Measurements from ENCODE around the gene BMPER. TPM values are rescaled to one million over a fixed set of nuclear protein-coding genes. Genes with fewer than 3 reads are reported as not detected.

Gene BMPER
- total RNA-seq (2014; rRNA removed; shearing (Covaris generic)) = 1.5 and 2.3 TPM in 2 replicates

GRCh38 chr7:33905389-33906032, at the start of gene BMPER:
TSS of gene BMPER (plus strand) at chr7:33905539. CDS start at chr7:33905614, 75 bp downstream.
- DNase-seq (ENCODE audit: low read depth) = peak; percentile 58

GRCh38 chr7:33861947-33862346, 43.4 kb upstream of the BMPER start:
- DNase-seq (ENCODE audit: low read depth) = no peak

GRCh38 chr7:33862946-33863814, 42.2 kb upstream of the BMPER start:
- no peak for DNase-seq (ENCODE audit: low read depth)

DNA sequence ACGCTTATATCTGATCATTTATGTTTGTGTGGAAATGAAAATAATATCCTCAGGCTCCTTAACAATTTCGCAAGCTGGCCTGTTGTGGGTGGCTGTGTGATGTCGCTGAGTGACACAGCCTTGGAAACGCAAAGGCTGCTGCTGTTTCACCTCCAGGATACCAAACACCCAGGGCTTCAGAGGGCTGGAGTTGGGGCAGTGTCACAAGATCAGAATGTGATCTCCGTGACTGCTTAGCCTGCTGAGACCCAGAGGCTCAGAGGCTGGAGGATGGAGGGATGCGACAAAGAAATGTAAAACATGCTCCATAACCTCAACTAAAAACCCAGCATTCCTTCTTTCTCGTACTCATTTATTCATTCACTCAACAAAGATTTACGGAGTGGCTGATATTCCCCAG, 37.2 kb upstream of the BMPER start:
- peak; percentile 76 for DNase-seq (ENCODE audit: low read depth)

DNA sequence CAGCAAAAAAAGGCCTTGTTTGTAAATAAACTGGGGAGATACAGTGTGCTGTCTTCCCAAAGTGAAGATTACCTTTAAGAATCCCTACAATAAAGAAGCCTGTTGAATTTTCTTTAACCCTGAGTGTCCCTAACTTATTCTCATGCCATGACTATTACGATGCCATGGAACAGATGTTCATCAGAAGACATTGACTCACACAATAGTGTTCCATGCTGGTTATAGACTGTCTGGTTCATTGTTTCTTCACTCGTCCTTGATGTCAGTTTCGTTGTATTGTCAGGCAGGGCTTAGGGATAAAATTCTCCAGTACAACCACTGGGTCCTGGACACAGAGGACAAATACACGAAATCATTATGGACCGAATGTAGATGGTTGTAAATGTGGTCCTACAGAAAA, 36.2 kb upstream of the BMPER start:
- no peak for DNase-seq (ENCODE audit: low read depth)

DNA sequence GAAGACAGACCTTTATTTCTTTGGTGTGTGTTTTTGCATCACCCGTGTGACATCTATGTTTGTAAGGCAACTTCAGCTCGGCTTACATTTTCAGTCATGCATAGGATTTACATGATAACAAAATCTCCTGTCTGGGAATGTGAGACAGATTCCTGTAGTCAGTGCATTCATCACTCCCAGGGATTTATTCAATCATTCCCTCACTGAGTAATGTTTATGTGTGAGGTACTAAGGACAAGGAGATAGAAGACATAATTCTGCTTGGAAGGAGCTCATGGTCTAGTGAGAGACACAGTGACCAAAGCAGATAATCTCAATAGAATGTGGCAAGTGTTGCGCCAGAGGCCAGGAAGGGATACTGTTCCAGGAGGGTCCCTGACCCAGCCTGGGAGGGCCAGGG, 35.2 kb upstream of the BMPER start:
- DNase-seq (ENCODE audit: low read depth) = no peak

DNA sequence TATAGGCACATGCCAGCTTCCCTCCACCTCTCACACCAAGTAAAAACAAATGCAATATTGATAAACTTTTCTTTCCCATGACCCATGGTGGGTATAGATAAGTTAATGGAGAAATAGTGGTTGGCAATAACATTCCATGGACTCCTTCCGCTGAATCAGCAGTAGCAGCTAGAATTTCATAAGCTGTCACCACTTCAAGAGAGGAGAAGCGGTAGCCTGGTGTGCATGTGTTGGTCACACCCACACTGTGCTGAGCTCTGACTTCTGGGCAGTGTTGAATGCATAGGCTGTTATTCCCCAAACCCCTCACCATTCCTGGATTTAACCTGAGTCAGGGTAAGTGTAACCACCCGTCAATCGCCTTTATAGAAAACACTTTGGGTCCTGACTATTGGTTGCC, 32.5 kb upstream of the BMPER start:
- DNase-seq (ENCODE audit: low read depth) = no peak

DNA sequence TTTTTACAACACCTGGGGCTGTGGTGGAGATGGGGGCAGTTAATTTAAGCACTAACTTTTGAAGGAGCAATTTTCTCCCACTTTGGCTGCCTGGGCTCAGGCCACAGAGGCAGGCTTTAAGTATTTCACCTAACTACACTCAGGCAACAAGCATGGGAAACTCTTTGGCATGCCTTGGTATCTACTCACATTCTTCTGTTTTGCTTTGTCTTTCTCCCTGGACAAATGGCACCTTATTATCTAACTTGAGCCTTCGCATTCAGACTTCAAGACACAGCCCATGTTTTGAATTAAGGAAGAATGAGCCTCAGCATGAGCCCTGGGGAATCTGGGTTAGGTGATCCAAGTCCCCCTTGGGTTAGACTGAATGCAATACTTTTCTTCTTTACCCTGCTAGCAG, 31.8 kb upstream of the BMPER start:
- peak; percentile 37 for DNase-seq (ENCODE audit: low read depth)

GRCh38 chr7:33873981-33874750, 31.2 kb upstream of the BMPER start:
- peak; percentile 90 for DNase-seq (ENCODE audit: low read depth)

DNA sequence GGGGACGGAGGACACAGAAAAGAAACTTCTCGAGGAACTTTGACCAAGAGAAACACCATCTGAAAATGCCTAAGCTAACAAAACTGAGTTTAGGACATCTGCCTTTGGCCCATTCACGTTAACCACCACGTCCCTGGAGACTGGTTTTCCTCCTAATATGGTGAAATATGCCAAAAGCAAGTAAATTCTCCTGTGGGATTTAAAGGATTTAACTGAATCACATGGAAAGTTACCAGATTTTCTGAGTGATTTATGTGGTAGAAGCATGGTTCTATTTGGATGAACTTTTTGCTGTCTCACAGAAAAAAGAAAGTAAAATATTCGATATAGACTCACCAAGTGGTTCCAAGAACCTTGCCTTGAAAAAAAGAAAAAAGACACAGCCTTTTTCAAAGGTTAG, 30.4 kb upstream of the BMPER start:
- peak; percentile 85 for DNase-seq (ENCODE audit: low read depth)

- DNase-seq (ENCODE audit: low read depth) = no peak
These were observed 28.6 kb upstream of the BMPER start for GRCh38 chr7:33876596-33877274.

DNA sequence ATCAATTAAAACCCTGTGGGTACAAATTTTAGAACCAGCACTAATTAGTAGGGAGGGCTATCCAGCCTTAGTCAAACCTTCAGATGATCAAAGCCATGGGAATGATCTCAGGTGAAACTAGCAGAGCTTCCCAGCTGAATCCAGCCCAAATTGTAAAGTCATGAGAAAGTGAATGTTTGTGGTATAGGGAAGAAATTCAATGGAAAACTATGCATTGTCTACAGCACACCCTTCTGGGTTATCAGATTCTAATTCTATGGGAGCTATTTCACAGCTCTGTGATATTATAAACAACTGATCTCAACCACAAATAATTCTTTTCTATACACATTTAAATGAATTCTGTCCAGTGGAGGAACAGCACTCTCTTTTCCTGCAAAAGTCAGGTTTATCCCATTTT, 24.6 kb upstream of the BMPER start:
- peak; percentile 60 for DNase-seq (ENCODE audit: low read depth)

DNA sequence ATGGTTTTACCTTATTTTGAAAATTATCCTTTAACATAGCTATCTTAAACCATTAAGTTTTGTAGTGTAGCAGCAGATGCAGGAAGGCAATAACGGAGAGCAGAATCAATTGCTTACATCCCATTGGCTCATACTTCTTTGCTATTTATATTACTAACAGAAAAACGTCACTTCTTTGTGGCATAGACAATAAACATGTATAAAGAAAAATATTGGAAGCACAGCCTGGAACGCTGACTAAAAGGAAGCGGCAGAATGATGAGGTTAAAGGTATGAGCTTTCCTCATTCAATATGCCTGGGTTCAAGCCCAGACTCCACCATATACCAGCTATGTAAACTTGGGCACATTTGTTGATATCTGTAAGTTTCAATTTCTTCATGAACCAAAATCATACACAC, 24.0 kb upstream of the BMPER start:
- no peak for DNase-seq (ENCODE audit: low read depth)

GRCh38 chr7:33882040-33882837, 23.1 kb upstream of the BMPER start:
- no peak for DNase-seq (ENCODE audit: low read depth)

- no peak for DNase-seq (ENCODE audit: low read depth)
These were observed 22.2 kb upstream of the BMPER start for GRCh38 chr7:33882950-33883670.

DNA sequence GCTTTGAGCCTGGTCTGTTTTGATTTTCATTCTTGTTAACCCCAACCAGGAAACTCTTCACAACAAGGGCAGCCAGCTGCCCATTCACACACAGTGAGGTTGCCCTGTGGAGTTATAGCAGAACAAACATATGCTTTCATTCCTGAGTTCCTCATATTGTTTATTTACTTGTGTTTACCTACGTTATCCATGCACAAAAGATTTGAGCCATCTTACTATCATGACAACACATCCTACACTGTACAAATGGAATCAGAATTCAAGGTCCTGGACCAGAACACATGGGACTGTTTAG, 21.7 kb upstream of the BMPER start:
- DNase-seq (ENCODE audit: low read depth) = no peak

GRCh38 chr7:33885290-33886148, 19.8 kb upstream of the BMPER start:
- no peak for DNase-seq (ENCODE audit: low read depth)

- peak; percentile 34 for DNase-seq (ENCODE audit: low read depth)
These were observed 19.2 kb upstream of the BMPER start for GRCh38 chr7:33886149-33886623.

GRCh38 chr7:33887266-33887975, 17.9 kb upstream of the BMPER start:
- DNase-seq (ENCODE audit: low read depth) = no peak

All from M059J (cell line).